HG02884 (cell line): ENCODE results near the gene HS3ST6.
"Not testable (repeated sequence)": the region's sequence is repeated elsewhere in the genome, so short reads cannot be mapped to it uniquely, and the experiment has no call there.

Experiments used
- ATAC-seq: cut with Tn5 transposase; IDR thresholded peaks from one replicate; pipeline ENCODE4 v1.9.1; 2021; ENCODE audit warnings: mild to moderate bottlenecking, moderate library complexity; ENCODE audit not compliant: unreplicated experiment

Gene HS3ST6

GRCh38 chr16:1884155-1884760 lies 34.0 kb downstream of the HS3ST6 start:
- no peak for ATAC-seq

- ATAC-seq, result not testable (repeated sequence)
These were observed 37.0 kb downstream of the HS3ST6 start for GRCh38 chr16:1881172-1881571.

- ATAC-seq, result no peak
These were observed 38.7 kb downstream of the HS3ST6 start for GRCh38 chr16:1879477-1879876.

GRCh38 chr16:1878256-1878655 lies 40.0 kb downstream of the HS3ST6 start:
- ATAC-seq, result no peak

GRCh38 chr16:1877804-1878203 lies 40.4 kb downstream of the HS3ST6 start:
- no peak for ATAC-seq

GRCh38 chr16:1877089-1877488 lies 41.1 kb downstream of the HS3ST6 start:
- ATAC-seq, result no peak

GRCh38 chr16:1876468-1876867 lies 41.7 kb downstream of the HS3ST6 start:
- ATAC-seq, result no peak

- not testable (repeated sequence) for ATAC-seq
These were observed 42.1 kb downstream of the HS3ST6 start for GRCh38 chr16:1876066-1876465.

- no peak for ATAC-seq
These were observed 43.4 kb downstream of the HS3ST6 start for GRCh38 chr16:1874854-1875253.

GRCh38 chr16:1871974-1872635 lies 46.1 kb downstream of the HS3ST6 start, which contains the start of gene MEIOB:
TSS of gene MEIOB (minus strand) at chr16:1872164. CDS start at chr16:1868175, 3,989 bp downstream.
- no peak for ATAC-seq

- no peak for ATAC-seq
These were observed 47.7 kb downstream of the HS3ST6 start for GRCh38 chr16:1870365-1871082.

- no peak for ATAC-seq
These were observed 52.1 kb downstream of the HS3ST6 start for GRCh38 chr16:1865902-1866690.

GRCh38 chr16:1863681-1864460 lies 54.3 kb downstream of the HS3ST6 start:
- no peak for ATAC-seq

- ATAC-seq, result no peak
These were observed 55.8 kb downstream of the HS3ST6 start for GRCh38 chr16:1862394-1862793.

- no peak for ATAC-seq
These were observed 56.5 kb downstream of the HS3ST6 start for GRCh38 chr16:1861730-1862129.
